Thyroid gland (tissue), 4 donors: ENCODE data around the gene QARS1.

ENCODE experiments used
- CTCF ChIP-seq, 6 experiments: fragments of 200-600 bp in 3 of 6; fragments of 450-650 bp in 3 of 6; sonication (generic) in 3 of 6; IDR thresholded peaks; one replicate each; pipeline ENCODE4 v1.5.1; 2016 to 2019; ENCODE audit warnings: antibody characterized with exemption in 6 of 6, mild to moderate bottlenecking in 2 of 6, inconsistent platforms in 1 of 6, moderate library complexity in 1 of 6
- POLR2A ChIP-seq, 2 donors: fragments of 450-650 bp; IDR thresholded peaks; one replicate each; pipeline ENCODE4 v1.6.1; 2017; ENCODE audit warnings: antibody characterized with exemption in 2 of 2, mild to moderate bottlenecking in 2 of 2, moderate library complexity in 1 of 2

- TF ChIP-seq CTCF (IDR thresholded peaks at IDR 0.05) (no peak), POLR2A (IDR thresholded peaks at IDR 0.05) (no peak)
Observed at GRCh38 chr3:49112262-49112661, 7.7 kb upstream of the QARS1 start.
